ENCODE results near the gene UBA1.

The UBA1 gene

GRCh38 chrX:47190445-47191269 is 3.0 kb upstream of the UBA1 start:
- DNase-seq, result peak; percentile 85

GRCh38 chrX:47191331-47191730 is 2.3 kb upstream of the UBA1 start:
- peak; percentile 61 for DNase-seq

GRCh38 chrX:47191806-47192401 is 1.7 kb upstream of the UBA1 start:
- DNase-seq, result no peak

GRCh38 chrX:47194194-47194787 is 662 bp downstream of the UBA1 start:
- DNase-seq, result no peak

- no peak for DNase-seq
These were observed 2.5 kb downstream of the UBA1 start for GRCh38 chrX:47196098-47196497.

GRCh38 chrX:47197526-47197925 is 3.9 kb downstream of the UBA1 start:
- no peak for DNase-seq

- no peak for DNase-seq
These were observed 4.5 kb downstream of the UBA1 start for GRCh38 chrX:47198026-47198686.

GRCh38 chrX:47198687-47199080 is 5.1 kb downstream of the UBA1 start:
- no peak for DNase-seq

GRCh38 chrX:47199286-47199685 is 5.7 kb downstream of the UBA1 start:
- DNase-seq, result no peak

GRCh38 chrX:47200385-47201150 is 6.9 kb downstream of the UBA1 start:
- no peak for DNase-seq

GRCh38 chrX:47201345-47201944 is 7.8 kb downstream of the UBA1 start:
- DNase-seq, result no peak

- no peak for DNase-seq
These were observed 8.7 kb downstream of the UBA1 start for GRCh38 chrX:47202316-47202715.

- no peak for DNase-seq
These were observed 9.2 kb downstream of the UBA1 start for GRCh38 chrX:47202877-47203276.

GRCh38 chrX:47204970-47205369 is 11.3 kb downstream of the UBA1 start:
- no peak for DNase-seq

- DNase-seq, result no peak
These were observed 12.7 kb downstream of the UBA1 start for GRCh38 chrX:47206316-47206715.

GRCh38 chrX:47208108-47208507 is 14.5 kb downstream of the UBA1 start:
- no peak for DNase-seq

GRCh38 chrX:47209508-47210238 is 16.0 kb downstream of the UBA1 start:
- DNase-seq, result no peak

GRCh38 chrX:47210661-47211425 is 17.2 kb downstream of the UBA1 start:
- DNase-seq, result no peak

GRCh38 chrX:47212381-47213293 is 19.0 kb downstream of the UBA1 start:
- no peak for DNase-seq

All from stimulated activated CD4-positive, alpha-beta T cell treated with anti-CD3 and anti-CD28 coated beads, Interleukin-4, amount 100 ng/mL, for 24 hours (primary cell).